ENCODE measurements around the gene ERVK3-1.

- no peak for TF ChIP-seq NFIC (IDR thresholded peaks at IDR 0.05; ENCODE audit: borderline replicate concordance)
- no peak for TF ChIP-seq POLR2AphosphoS5 (IDR thresholded peaks at IDR 0.05; ENCODE audit: low read depth, low read length)
- TF ChIP-seq CTCF (IDR thresholded peaks at IDR 0.05), result no peak
- no peak for TF ChIP-seq RFX5 (IDR thresholded peaks at IDR 0.05; ENCODE audit: low read length)
- no peak for TF ChIP-seq TCF12 (IDR thresholded peaks at IDR 0.05)
- no peak for TF ChIP-seq FOXM1 (IDR thresholded peaks at IDR 0.05; ENCODE audit: low read depth)
- no peak for TF ChIP-seq YY1 (IDR thresholded peaks at IDR 0.05; ENCODE audit: low read depth)
- TF ChIP-seq TEAD4 (IDR thresholded peaks at IDR 0.05; ENCODE audit: borderline replicate concordance, insufficient read depth), result no peak
- TF ChIP-seq CHD2 (IDR thresholded peaks at IDR 0.05; ENCODE audit: low read length, partially characterized antibody), result no peak
Observed at GRCh38 chr19:58261600-58261967, 43.6 kb upstream of the ERVK3-1 start.
